Raji (cell line): Measurements from ENCODE around the gene F13B.

ENCODE experiments used
- POLR2A ChIP-seq: IDR thresholded peaks from 2 replicates; pipeline ENCODE4 v1.6.1; 2011; ENCODE audit warnings: low read depth, low read length, control low read depth; ENCODE audit not compliant: insufficient read depth

F13B gene

DNA sequence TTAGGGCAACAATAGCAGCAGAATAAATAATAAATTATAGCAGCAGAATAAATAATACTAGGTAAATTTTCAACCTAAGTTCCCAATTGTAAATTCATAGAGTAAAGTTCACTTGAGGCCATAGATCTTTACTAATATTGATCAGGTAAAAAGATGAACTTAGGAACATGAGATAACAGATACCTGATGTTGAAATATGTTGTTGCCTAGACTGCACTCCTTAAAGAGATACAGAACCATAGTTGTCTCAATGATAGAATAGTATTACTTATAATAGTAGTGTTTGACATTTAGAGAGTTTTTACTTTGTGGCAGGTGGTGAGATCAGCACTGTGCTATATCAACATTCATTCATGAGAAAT lies 378 bp upstream of the F13B start:
- no peak for TF ChIP-seq POLR2A

DNA sequence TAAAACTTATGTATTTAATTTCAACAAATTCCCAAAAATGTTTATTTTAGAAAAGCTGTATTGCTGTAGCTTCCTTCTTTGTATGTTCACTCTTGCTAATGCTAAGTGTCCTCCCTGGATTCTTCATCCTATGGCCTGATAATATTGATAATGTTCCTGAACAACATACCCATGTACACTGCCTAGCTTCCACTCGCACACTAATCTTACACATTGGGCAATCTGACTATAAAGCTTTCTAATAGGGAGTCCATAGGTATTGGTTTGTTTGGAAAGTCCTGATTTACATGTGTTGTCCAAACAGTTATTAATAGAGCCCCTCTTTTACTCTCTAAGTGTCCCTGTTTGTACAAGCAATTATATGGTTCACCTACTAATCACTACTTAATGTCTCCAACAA lies 783 bp downstream of the F13B start:
- no peak for TF ChIP-seq POLR2A

DNA sequence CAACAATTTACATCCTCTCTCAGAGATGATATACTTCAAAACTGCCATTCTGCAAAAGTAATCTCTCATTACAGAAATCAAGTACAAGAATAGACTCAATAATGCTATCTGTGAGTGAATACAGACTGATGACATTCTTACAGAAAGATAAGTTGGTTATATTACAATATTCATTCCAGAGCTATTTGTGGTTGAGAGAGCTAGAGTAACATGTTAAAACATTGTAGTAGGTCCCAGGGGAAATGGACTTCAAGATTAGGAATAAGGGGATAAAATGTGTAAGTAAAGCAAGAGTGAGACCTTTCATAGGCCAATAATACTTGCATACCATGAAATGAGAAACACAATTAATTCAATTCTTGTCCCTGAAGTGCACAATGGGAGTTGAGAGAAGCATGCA lies 1.5 kb downstream of the F13B start:
- TF ChIP-seq POLR2A = no peak

DNA sequence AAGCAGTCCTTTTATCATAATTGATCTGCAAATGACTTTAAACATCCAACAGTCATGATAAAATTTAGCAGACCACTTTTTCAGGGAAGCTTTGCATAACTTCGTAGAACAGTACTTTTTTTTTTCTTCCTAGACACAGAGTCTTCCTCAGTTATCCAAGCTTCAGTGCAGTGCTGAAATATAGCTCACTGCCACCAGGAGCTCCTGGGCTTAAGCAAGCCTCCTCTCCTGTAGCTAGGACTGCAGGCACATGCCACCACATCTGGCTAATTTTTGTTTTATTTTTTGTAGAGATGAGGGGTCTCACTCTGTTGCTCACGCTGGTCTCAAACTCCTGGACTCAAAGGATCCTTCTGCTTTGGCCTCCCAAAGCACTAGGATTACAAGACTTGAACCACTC lies 3.8 kb downstream of the F13B start:
- no peak for TF ChIP-seq POLR2A

DNA sequence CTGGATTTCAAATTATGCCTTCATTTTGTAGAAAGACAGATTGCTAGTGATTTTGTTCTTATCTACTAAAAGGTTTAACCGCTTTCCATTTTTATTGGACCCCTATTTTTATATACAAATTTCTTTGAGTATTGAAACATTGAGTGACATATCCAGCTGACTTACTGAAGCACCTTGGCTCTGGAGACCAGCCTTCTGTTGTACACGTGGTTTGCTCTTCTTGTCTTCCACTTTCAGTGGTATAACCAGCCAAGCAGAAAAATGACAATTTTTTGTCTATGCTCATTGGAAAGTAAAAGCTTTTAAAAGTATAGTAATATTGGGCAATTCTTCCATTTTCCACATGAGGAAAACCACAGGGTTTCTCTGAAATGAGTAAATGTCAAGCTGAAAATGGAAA lies 4.4 kb downstream of the F13B start:
- TF ChIP-seq POLR2A = no peak

DNA sequence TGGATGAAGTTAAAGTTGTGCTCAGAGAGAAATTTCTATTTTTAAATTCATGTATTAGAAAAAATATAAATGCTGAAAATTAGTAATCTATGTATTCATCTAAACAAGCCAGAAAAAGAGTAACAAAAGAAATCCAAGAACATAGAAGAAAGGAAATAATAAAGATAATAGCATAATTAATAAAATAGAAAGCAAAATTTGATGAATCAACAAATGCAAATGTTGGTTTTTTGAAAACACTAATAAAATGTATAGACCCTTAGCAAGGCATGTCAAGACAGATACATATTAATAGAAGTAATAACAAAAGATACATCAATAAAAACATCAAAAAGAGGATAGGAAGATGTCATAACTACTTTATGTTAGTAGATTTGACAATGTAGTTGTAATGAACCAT lies 18.0 kb downstream of the F13B start:
- TF ChIP-seq POLR2A = no peak

DNA sequence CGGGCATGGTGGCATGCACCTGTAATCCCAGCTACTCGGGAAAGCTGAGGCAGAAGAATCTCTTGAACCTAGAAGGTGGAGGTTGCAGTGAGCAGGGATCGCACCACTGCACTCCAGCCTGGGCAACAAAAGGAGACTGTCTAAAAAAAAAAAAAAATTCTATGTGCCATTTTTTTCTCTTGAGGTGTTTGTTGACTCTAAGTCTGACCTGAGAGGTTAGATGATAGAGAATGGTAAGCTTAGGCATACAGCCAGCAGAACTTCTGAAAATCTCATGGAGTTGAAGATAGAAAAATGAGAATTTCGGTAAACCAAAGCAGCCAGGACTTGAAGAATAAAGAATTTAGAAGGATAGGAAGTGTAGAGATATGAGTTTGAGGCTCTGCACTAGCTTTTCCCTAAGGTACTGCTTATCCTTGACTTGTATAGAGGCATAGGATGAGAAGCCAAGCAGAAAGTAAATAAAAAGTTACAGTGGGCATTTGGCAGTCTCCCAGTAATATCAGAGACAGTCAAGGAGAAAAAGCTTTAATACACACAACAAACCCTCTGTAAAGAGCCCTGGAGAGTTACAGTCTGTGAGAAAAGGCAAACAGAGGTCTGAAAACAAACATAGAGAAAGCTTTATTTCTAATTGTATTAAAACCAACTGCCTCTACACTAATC lies 24.3 kb downstream of the F13B start:
- TF ChIP-seq POLR2A = no peak

DNA sequence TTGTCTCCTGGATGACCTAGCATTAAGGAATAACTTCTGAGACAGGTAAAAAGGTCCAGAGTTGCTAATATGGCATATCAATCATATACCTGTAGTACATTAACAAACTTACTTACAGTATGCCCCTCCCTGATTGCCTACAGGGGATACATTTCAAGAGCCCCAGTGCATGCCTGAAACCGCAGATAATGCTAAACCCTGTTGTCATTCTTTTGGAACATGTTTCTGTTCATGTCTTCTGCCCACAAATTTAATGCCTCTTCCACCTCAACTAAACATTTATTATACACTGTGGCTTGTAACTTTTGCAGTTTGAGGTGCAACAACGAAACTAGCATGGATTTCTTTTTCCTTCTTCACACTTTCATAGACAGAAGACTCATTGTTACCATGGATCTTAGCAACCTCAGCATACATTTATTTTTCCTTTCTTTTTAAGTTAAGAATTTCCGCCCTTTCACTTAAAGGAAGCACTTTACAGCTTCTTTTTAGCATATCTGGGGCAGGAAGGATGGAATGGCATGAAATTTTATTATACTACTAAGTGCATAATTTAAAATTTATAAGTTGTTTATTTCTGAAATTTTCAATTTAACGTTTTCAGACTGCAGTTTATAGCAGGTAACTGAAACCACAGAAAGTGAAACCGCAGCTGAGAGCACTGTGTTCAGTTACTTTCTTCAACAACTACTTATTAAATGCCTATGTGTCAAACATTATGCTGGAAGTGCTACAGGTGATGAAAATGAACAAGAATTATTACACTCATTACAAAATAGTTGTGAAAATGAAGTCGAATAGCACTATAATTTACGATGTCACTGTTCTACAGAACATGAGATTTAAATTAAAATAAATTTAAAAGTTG lies 25.3 kb downstream of the F13B start:
- TF ChIP-seq POLR2A = no peak

DNA sequence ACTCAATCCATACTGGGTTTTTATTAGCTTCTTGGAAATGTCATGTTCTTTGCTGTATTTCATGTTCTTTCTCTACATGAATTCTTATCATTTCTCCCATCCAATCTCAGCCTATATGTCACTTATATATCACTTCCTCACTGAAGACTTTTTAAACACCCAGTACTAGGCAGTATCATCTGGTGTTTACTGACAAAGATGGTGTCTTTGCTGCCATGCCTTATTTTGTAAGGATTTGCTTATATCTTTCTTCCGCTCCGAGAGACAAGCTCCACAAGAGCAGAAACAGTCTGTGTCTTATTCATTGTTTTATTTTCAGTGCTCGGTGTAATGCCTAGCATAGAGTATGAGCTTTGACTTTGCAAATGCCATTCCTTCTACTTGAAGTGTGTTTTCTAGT lies 30.2 kb downstream of the F13B start:
- TF ChIP-seq POLR2A = no peak

DNA sequence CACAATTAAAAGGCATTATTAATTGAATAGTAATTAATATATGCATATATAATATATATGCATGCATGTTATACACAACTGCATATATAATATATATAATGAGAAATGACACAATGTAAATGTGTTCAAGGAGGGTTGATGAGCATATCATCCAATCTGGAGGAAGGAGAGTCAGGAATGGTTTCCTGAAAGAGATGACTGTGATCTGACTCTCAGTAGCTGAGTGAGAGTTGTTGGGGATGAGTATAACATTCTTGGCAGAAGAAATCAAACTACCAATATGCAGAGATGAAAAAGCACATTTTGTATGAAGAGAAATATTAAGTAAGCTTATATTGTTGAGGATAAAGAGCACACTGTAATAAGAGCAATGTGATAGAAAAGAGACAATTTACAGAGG lies 37.3 kb downstream of the F13B start:
- TF ChIP-seq POLR2A = no peak

DNA sequence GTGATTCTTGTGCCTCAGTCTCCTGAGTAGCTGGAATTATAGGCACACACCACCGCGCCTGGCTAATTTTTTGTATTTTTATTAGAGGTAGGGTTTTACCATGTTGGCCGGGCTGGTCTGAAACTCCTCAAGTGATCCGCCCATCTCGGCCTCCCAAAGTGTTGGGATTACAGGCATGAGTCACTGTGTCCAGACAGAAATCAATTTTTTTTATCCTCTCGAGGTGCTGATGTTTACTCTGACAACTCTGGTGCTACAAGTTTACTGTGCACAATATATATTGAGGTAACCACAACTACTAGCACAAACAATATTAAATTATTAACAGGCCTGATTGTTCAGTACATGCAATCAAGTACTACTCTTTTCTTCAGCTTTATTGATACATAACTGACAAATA lies 39.7 kb downstream of the F13B start:
- TF ChIP-seq POLR2A = no peak

DNA sequence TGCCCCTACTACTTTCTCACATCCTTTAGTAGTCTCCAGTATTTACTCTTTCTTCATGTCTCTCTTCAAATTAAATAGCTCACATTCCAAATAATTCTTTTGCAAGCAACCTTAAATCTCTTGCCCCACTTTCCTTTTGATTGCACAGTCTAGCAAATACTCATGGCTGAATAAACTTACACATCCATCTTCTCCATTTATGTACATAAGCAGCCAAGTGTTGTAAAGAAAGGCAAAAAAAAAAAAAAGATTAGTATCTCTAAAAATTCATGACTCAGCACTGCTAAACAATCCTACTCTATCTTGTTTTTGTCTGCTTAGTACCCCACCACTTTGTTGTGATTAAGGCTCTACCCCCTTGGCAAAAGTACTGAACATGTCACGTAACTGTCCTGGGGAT lies 42.6 kb downstream of the F13B start:
- no peak for TF ChIP-seq POLR2A

DNA sequence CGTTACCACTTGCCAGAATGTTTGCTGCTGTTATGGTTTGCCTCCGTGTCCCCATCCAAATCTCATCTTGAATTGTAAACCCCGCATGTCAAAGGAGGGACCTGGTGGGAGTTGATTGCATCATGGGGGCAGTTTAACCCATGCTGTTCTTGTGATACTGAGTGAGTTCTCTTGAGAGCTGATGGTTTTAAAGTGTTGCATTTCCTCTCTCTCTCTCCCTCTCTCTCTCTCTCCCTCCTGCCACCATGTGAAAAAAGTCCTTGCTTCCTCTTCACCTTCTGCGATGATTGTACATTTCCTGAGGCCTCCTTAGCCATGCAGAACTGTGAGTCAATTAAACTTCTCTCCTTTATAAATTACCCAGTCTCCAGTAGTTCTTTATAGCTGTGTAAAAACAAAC lies 45.3 kb downstream of the F13B start:
- no peak for TF ChIP-seq POLR2A

DNA sequence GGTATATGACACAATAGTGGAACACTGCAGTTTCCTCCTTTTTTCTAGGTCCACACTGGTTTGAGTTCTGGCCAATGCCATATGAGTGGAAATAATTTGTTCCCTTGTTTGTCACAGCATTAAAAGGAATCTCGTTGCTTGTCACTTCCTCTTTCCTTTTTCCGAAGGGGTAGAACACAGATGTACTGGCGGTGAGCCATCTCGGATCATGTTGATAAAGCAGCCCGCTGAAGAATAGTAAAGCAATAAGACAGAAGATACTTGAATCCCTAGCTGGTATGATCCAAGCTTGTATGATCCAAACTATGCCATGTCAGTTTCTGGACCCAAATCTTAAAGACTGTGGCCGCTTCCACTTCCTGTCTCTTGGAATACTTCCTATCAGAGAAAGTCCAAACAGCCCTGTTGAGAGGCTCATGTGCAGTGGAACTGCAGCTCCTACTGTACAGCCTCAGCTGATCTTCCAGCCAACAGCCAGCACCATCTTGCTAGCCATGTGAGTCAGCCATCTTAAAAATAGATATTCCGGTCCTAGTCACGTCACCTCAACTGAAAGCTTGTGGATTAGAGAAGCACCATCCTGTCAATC lies 49.4 kb downstream of the F13B start:
- no peak for TF ChIP-seq POLR2A

DNA sequence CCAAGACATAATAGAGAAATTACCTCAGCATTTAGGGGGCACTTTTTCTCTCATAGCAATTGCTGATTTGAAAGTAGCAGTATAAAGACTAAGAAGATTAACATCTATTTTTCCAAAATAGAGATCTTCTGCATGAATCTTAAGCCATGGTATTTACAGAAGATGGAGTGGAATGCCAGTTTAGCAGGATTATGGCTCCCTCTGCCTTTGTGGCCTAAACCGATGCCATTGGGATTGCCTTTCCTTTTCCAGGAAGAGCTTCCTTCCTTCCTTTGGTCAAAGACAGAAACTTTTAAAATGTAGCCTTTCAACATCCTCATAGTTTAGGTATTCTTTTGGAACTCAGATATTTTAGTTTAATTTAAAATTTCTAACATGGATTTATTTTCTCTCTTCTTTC lies 50.3 kb downstream of the F13B start:
- no peak for TF ChIP-seq POLR2A

DNA sequence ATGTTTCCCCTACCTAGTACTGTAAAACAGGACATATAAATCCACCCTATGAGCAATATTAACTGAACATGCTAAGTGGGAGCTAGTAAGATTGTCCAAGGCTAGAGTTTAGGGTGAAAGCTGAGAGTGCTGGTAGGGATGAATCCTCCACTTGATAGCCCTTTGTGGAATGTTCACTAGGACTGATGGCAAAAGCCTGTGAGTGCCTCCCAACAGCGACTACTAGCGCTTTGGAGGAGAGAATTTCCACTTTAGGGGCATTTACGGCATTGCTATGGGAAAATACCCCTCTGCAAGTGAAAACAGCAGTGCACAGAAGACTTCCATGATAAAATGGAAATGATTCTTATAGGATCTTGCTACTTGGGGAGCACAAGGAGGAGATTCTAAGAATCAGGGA lies 53.8 kb downstream of the F13B start:
- no peak for TF ChIP-seq POLR2A
